GM21717 (cell line): ENCODE measurements around the gene GM2A.
A peak's percentile ranks its signal among the peaks of the same experiment; 100 is the strongest.
"Not testable (repeated sequence)": the region's sequence is repeated elsewhere in the genome, so short reads cannot be mapped to it uniquely, and the experiment has no call there.

ENCODE experiments used
- ATAC-seq: cut with Tn5 transposase; IDR thresholded peaks from one replicate; pipeline ENCODE4 v1.9.1; 2021; ENCODE audit warnings: mild to moderate bottlenecking, moderate library complexity; ENCODE audit not compliant: unreplicated experiment

The GM2A gene

GRCh38 chr5:151227918-151228447, 25.0 kb upstream of the GM2A start:
- no peak for ATAC-seq

- ATAC-seq: no peak
Observed at GRCh38 chr5:151228986-151229385, 24.0 kb upstream of the GM2A start.

GRCh38 chr5:151230048-151230680, 22.8 kb upstream of the GM2A start:
- no peak for ATAC-seq

GRCh38 chr5:151231359-151231758, 21.6 kb upstream of the GM2A start:
- no peak for ATAC-seq

GRCh38 chr5:151233616-151234085, 19.3 kb upstream of the GM2A start:
- peak; percentile 74 for ATAC-seq

- ATAC-seq: peak; percentile 79
Observed at GRCh38 chr5:151234476-151235238, 18.3 kb upstream of the GM2A start.

GRCh38 chr5:151235239-151235571, 17.8 kb upstream of the GM2A start:
- not testable (repeated sequence) for ATAC-seq

- no peak for ATAC-seq
Observed at GRCh38 chr5:151236888-151237287, 16.1 kb upstream of the GM2A start.

GRCh38 chr5:151237685-151238084, 15.3 kb upstream of the GM2A start:
- ATAC-seq: no peak

- ATAC-seq: no peak
Observed at GRCh38 chr5:151238303-151238741, 14.7 kb upstream of the GM2A start.

- ATAC-seq: no peak
Observed at GRCh38 chr5:151239237-151239861, 13.6 kb upstream of the GM2A start.

GRCh38 chr5:151240268-151240835, 12.6 kb upstream of the GM2A start:
- ATAC-seq: not testable (repeated sequence)

GRCh38 chr5:151240924-151241635, 11.9 kb upstream of the GM2A start:
- ATAC-seq: peak; percentile 52

- ATAC-seq: no peak
Observed at GRCh38 chr5:151243127-151243526, 9.9 kb upstream of the GM2A start.

- ATAC-seq: no peak
Observed at GRCh38 chr5:151243564-151243963, 9.4 kb upstream of the GM2A start.

- no peak for ATAC-seq
Observed at GRCh38 chr5:151244206-151244605, 8.8 kb upstream of the GM2A start.

- ATAC-seq: no peak
Observed at GRCh38 chr5:151245680-151246219, 7.2 kb upstream of the GM2A start.

GRCh38 chr5:151248651-151249050, 4.3 kb upstream of the GM2A start:
- no peak for ATAC-seq

GRCh38 chr5:151249281-151249680, 3.7 kb upstream of the GM2A start:
- no peak for ATAC-seq

- ATAC-seq: no peak
Observed at GRCh38 chr5:151250346-151251000, 2.5 kb upstream of the GM2A start.
